RWPE1 (cell line): ENCODE results near the gene ABCA1.

ENCODE experiments used
- CTCF ChIA-PET: fragments of 350-600 bp; sonication (Branson Sonifier 250); formaldehyde crosslinking; extraction: SDS; loops from one replicate; lab custom pipeline; 2021; lab: Yijun Ruan, JAX
- POLR2A ChIA-PET: fragments of 400-600 bp; formaldehyde crosslinking; extraction: SDS; loops from one replicate; lab custom pipeline; 2020; ENCODE audit warnings: antibody characterized with exemption; ENCODE audit not compliant: low non-redundant PET; lab: Yijun Ruan, JAX
- DNase-seq: peaks from one replicate; pipeline ENCODE4 v3.0.0; 2012; ENCODE audit warnings: low spot score
- H3K27ac ChIP-seq: fragments of 450-650 bp; 2 replicates; pipeline ENCODE4 v1.5.1; 2017
- CTCF ChIP-seq: fragments of 450-650 bp; conservative IDR thresholded peaks from 2 replicates; pipeline ENCODE4 v1.5.1; 2017; ENCODE audit warnings: low read depth, mild to moderate bottlenecking

Gene ABCA1

DNA sequence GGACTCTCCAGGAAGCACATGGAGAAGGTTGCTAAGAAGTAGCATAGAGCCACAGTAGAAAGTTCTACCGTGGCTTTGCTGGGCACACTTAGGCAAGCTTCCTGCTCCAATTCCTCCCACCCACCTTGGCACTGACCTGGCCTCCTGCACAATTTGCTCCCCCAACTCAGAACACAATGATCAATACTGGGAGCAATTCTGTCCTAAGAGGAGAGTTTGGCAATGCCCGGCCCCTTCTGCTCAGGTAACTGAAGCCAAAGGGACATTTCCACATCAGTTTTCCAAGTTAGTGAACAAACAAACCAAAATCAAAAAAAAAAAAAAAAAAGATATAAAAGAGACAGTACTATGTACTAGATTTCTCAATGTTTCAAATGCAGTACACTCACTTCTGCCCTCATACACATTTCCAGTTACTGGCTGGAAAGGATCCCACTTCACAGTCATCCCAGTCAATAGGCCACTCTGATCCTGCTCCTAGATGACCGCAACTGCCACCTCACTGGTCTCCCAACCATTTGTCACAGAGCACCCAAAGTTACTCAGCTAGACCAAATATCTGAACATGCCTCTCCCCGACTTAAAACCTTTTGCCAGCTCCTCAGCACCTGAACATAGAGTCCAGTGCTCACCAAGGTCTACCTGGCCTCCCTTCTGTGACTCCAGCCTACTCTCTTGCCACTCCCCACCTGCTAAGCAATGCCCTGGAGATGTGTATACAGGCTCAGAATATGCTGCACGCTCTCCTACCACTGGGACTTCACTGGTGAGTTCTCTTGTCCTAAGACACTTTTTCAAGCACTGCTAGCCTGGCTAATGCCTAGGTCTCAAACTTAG is 21.3 kb downstream of the ABCA1 start:
- ChIA-PET CTCF (interaction anchor here (0.6 to 0.7 kb wide), 2 partner anchors 21 to 44 kb away, joined by 3 to 4 read pairs; no protein-coding TSS in a partner anchor), POLR2A (no interaction called here)
- TF ChIP-seq CTCF = no peak
- no peak for DNase-seq
- peak overlapping the region; percentile 66 for H3K27ac ChIP-seq

GRCh38 chr9:104905931-104906330 is 22.0 kb downstream of the ABCA1 start:
- POLR2A ChIA-PET = no interaction called here
- no peak for DNase-seq
- CTCF ChIA-PET = interaction anchor here (0.7 kb wide), 1 partner anchor 44 kb away, joined by 4 read pairs; no protein-coding TSS in a partner anchor
- TF ChIP-seq CTCF = no peak
- H3K27ac ChIP-seq = no peak overlapping the region

DNA sequence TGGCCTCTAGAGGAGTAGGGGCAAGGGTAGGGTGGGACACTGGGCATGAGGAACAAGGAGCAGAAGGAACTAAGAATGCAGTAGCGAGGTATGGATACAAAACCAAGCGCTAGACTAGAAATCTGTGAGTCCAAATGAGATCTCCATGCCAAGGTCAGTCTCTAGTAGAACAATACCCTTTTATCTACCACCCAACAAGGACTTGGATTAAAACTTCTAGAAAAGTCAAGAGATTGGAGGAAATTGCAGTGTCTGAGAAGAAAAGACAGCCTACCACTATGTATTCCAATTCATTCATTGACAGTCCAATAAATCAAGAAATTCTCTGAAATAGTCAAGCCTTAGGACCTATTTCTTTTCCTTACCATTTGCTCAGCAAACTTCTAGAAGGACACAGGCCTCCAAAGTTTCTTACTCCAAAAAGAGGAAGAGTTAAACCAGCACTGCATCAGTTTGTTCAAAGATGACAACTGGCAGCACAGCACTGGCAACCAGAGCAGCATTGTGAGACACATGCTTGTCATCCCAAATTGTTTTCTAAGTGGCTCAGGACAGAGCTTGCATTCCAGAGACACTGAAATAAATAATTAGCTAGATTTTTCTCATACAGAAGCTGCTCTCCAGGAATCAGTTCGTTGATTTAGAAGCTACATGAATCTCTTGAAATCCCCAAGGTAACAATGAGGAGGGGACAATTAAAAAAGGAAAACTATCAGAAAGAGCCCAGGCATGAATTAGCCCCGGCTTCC is 22.6 kb downstream of the ABCA1 start:
- no peak overlapping the region for H3K27ac ChIP-seq
- TF ChIP-seq CTCF = no peak
- no peak for DNase-seq
- CTCF ChIA-PET = interaction anchor here (0.5 to 0.9 kb wide), 2 partner anchors 42 to 800 kb away, joined by 3 read pairs; no protein-coding TSS in a partner anchor
- POLR2A ChIA-PET = no interaction called here

- CTCF ChIA-PET = interaction anchor here (0.6 to 0.7 kb wide), 3 partner anchors 14 to 495 kb away, joined by 3 to 4 read pairs (median 3); no protein-coding TSS in a partner anchor
- TF ChIP-seq CTCF = no peak
- no peak for DNase-seq
- peak overlapping the region; percentile 15; the same call in 1 of the 2 replicates for H3K27ac ChIP-seq
- POLR2A ChIA-PET = no interaction called here
These were observed 24.3 kb downstream of the ABCA1 start for GRCh38 chr9:104903609-104904008.

- ChIA-PET CTCF (no interaction called here), POLR2A (interaction anchor here (0.6 kb wide), 1 partner anchor 41 kb away, joined by 8 read pairs; no protein-coding TSS in a partner anchor)
- H3K27ac ChIP-seq = peak overlapping the region; percentile 85
- DNase-seq = peak; percentile 41
- no peak for TF ChIP-seq CTCF
These were observed 27.1 kb downstream of the ABCA1 start for GRCh38 chr9:104900871-104901270.

DNA sequence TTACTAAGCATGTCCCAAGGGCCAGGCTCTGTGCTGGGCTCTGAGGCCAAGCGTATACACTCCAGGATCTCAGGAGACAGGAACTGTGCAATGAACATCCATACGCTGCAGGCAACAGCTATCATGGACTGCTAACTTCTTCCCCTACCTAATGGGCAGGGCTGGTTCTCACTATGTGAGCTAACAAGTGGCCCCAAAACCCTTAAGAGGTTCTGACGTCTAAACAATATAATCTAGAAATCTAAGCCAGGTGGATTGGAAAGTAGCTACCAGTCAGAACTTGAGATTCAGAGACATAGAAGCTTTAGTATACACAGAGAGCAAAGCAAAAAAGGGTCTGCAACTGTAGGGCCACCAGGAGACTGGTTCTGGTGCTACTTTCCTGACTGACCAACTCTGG is 27.6 kb downstream of the ABCA1 start:
- CTCF ChIA-PET = interaction anchor here (1.7 kb wide), 1 partner anchor 26 kb away, joined by 4 read pairs; no protein-coding TSS in a partner anchor
- no peak for TF ChIP-seq CTCF
- peak overlapping the region; percentile 85 for H3K27ac ChIP-seq
- no peak for DNase-seq
- POLR2A ChIA-PET = no interaction called here
